Liver (tissue), 9 donors: Measurements from ENCODE around the gene ARAP1. TPM values are rescaled to one million over a fixed set of nuclear protein-coding genes. Genes with fewer than 3 reads are reported as not detected.

Source experiments
- DNase-seq: peaks from one replicate; pipeline ENCODE4 v3.0.0-alpha.2; 2017; ENCODE audit warnings: low spot score
- H3K27ac ChIP-seq, 2 donors: one replicate each; pipeline ENCODE4 v1.7.0; 2013; ENCODE audit warnings: inconsistent platforms in 2 of 2, low read length in 2 of 2, control low read depth in 1 of 2, low read depth in 1 of 2, mild to moderate bottlenecking in 1 of 2
- H3K27me3 ChIP-seq, 4 donors: one replicate each; pipeline versions ENCODE4 v1.6.1 to v1.7.0; 2013; ENCODE audit warnings: low read length in 3 of 4, inconsistent platforms in 1 of 4, mild to moderate bottlenecking in 1 of 4, moderate library complexity in 1 of 4; ENCODE audit not compliant: control insufficient read depth in 4 of 4, insufficient read depth in 4 of 4
- H3K36me3 ChIP-seq, 4 donors: one replicate each; pipeline versions ENCODE4 v1.6.1 to v1.7.0; 2013; ENCODE audit warnings: low read length in 3 of 4, mild to moderate bottlenecking in 3 of 4, low read depth in 1 of 4, moderate library complexity in 1 of 4; ENCODE audit not compliant: control insufficient read depth in 4 of 4, insufficient read depth in 3 of 4
- H3K4me1 ChIP-seq, 4 donors: one replicate each; pipeline versions ENCODE4 v1.6.1 to v1.7.0; 2013; ENCODE audit warnings: low read length in 3 of 4, mild to moderate bottlenecking in 3 of 4, moderate library complexity in 1 of 4; ENCODE audit not compliant: control insufficient read depth in 4 of 4, insufficient read depth in 4 of 4
- H3K4me3 ChIP-seq, 3 donors: one replicate each; pipeline versions ENCODE4 v1.6.1 to v1.7.0; 2013; ENCODE audit warnings: low read length in 3 of 3, control low read depth in 1 of 3, low read depth in 1 of 3, mild to moderate bottlenecking in 1 of 3
- H3K9ac ChIP-seq, 2 donors: one replicate each; pipeline ENCODE4 v1.7.0; 2013; ENCODE audit warnings: low read length in 2 of 2, mild to moderate bottlenecking in 2 of 2, moderate library complexity in 2 of 2, control low read depth in 1 of 2, low read depth in 1 of 2
- H3K9me3 ChIP-seq, 4 donors: one replicate each; pipeline versions ENCODE4 v1.6.1 to v1.7.0; 2013; ENCODE audit warnings: low read length in 3 of 4; ENCODE audit not compliant: control insufficient read depth in 4 of 4
- ATF3 ChIP-seq: IDR thresholded peaks from 2 replicates; pipeline ENCODE4 v1.6.1; 2016; ENCODE audit warnings: antibody characterized with exemption
- CTCF ChIP-seq: fragments of 150-350 bp; IDR thresholded peaks from 2 replicates; pipeline ENCODE4 v1.5.1; 2017; ENCODE audit warnings: improper control_type of control experiment, low read depth, low read length; ENCODE audit not compliant: missing input control
- EGR1 ChIP-seq, 2 donors: IDR thresholded peaks; 2 replicates each; pipeline ENCODE4 v1.6.1; 2016 to 2018; ENCODE audit warnings: antibody characterized with exemption in 2 of 2, low read depth in 2 of 2
- FOXA1 ChIP-seq: IDR thresholded peaks from 2 replicates; pipeline ENCODE4 v1.6.1; 2016; ENCODE audit warnings: antibody characterized with exemption
- FOXA2 ChIP-seq: IDR thresholded peaks from 2 replicates; pipeline ENCODE4 v1.6.1; 2016; ENCODE audit warnings: antibody characterized with exemption
- GABPA ChIP-seq, 2 donors: IDR thresholded peaks in 1 of 2; conservative IDR thresholded peaks in 1 of 2; 2 replicates each; pipeline ENCODE4 v1.6.1; 2016; ENCODE audit warnings: antibody characterized with exemption in 2 of 2, mild to moderate bottlenecking in 1 of 2, moderate library complexity in 1 of 2
- HNF4A ChIP-seq, 2 donors: conservative IDR thresholded peaks; 2 replicates each; pipeline ENCODE4 v1.6.1; 2016; ENCODE audit warnings: antibody characterized with exemption in 2 of 2, mild to moderate bottlenecking in 2 of 2
- HNF4G ChIP-seq: IDR thresholded peaks from 2 replicates; pipeline ENCODE4 v1.6.1; 2016; ENCODE audit warnings: antibody characterized with exemption
- JUND ChIP-seq, 2 donors: IDR thresholded peaks; 2 replicates each; pipeline ENCODE4 v1.6.1; 2016; ENCODE audit warnings: antibody characterized with exemption in 2 of 2
- NR2F2 ChIP-seq: IDR thresholded peaks from 2 replicates; pipeline ENCODE4 v1.6.1; 2016; ENCODE audit warnings: antibody characterized with exemption
- RAD21 ChIP-seq, 2 donors: IDR thresholded peaks; 2 replicates each; pipeline ENCODE4 v1.6.1; 2016; ENCODE audit warnings: antibody characterized with exemption in 2 of 2, mild to moderate bottlenecking in 2 of 2
- REST ChIP-seq: IDR thresholded peaks from 2 replicates; pipeline ENCODE4 v1.6.1; 2016; ENCODE audit warnings: antibody characterized with exemption, mild to moderate bottlenecking
- RXRA ChIP-seq, 2 donors: IDR thresholded peaks; 2 replicates each; pipeline ENCODE4 v1.6.1; 2017 to 2018; ENCODE audit warnings: antibody characterized with exemption in 2 of 2, mild to moderate bottlenecking in 1 of 2
- SP1 ChIP-seq: IDR thresholded peaks from 2 replicates; pipeline ENCODE4 v1.6.1; 2018; ENCODE audit warnings: antibody characterized with exemption, mild to moderate bottlenecking
- YY1 ChIP-seq: IDR thresholded peaks from 2 replicates; pipeline ENCODE4 v1.6.1; 2016; ENCODE audit warnings: antibody characterized with exemption, mild to moderate bottlenecking
- WGBS: extraction: QIAGEN DNeasy Blood & Tissue Kit; methylation state at CpG from one replicate; pipeline ENCODE4 v1.1.7; 2013; 5-methylcytosine and 5-hydroxymethylcytosine counted together
- polyA plus RNA-seq, 2 donors: library from polyadenylated mRNA; stranded (reverse) in 1 of 2; unstranded in 1 of 2; fragments of 200-250 nt in 1 of 2; fragments of >200 nt in 1 of 2; fragmentation: Nextera tagmentation in 1 of 2; extraction: Ambion mirVana in 1 of 2; gene quantifications; one replicate each; pipeline versions ENCODE4 v1.2.1 to v1.2.3, GENCODE V29; 2013 to 2015
- total RNA-seq, 2 donors: library from RNA; depleted of rRNA; stranded (reverse); fragments of >200 nt; gene quantifications; one replicate each; pipeline ENCODE4 v1.2.3, GENCODE V29; 2014
- TF ChIP-seq, protein P1 (sequence below): IDR thresholded peaks from 2 replicates; pipeline ENCODE4 v1.6.1; 2016; ENCODE audit warnings: antibody characterized with exemption
- TF ChIP-seq, protein P2 (sequence below): IDR thresholded peaks from 2 replicates; pipeline ENCODE4 v1.6.1; 2016; ENCODE audit warnings: antibody characterized with exemption
- donor health status: healthy.
- donor health status: healthy.
- donor health status: healthy.
- donor health status: healthy.
- donor health status: healthy.

ARAP1 gene
- total and polyA plus RNA-seq, 4 donors = 14.4 to 77.8 (median 43.5) TPM

GRCh38 chr11:72673284-72673942 lies 78.8 kb downstream of the ARAP1 start:
- H3K4me3 ChIP-seq = no peak overlapping the region
- DNase-seq = no peak
- TF ChIP-seq HNF4A (conservative IDR thresholded peaks at IDR 0.05) = no peak
- no peak for TF ChIP-seq EGR1 (IDR thresholded peaks at IDR 0.05; ENCODE audit: low read depth in 2 of 2)
- TF ChIP-seq, protein P1, sequence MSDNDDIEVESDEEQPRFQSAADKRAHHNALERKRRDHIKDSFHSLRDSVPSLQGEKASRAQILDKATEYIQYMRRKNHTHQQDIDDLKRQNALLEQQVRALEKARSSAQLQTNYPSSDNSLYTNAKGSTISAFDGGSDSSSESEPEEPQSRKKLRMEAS = no peak
- TF ChIP-seq HNF4G = no peak
- no peak for TF ChIP-seq GABPA (IDR thresholded peaks at IDR 0.05 in 1 of 2, conservative IDR thresholded peaks at IDR 0.05 in 1 of 2)
- no peak for TF ChIP-seq RAD21 (IDR thresholded peaks at IDR 0.05)
- TF ChIP-seq FOXA2 = no peak
- no peak for TF ChIP-seq FOXA1
- TF ChIP-seq REST = no peak
- TF ChIP-seq JUND (IDR thresholded peaks at IDR 0.05) = no peak
- H3K36me3 ChIP-seq = no peaks in the 10 kb centered on the region
- peaks cover 0 to 2% (median under 1%) of the 10 kb centered on the region in 4 donors for H3K4me1 ChIP-seq
- 28% methylated on average over 12 of the region's 12 CpGs for WGBS
- no peak overlapping the region for H3K9ac ChIP-seq
- H3K27me3 ChIP-seq = peaks cover 2 to 14% (median 4%) of the 10 kb centered on the region in 4 donors
- H3K27ac ChIP-seq = no peak overlapping the region
- H3K9me3 ChIP-seq = no peaks in the 10 kb centered on the region

DNA sequence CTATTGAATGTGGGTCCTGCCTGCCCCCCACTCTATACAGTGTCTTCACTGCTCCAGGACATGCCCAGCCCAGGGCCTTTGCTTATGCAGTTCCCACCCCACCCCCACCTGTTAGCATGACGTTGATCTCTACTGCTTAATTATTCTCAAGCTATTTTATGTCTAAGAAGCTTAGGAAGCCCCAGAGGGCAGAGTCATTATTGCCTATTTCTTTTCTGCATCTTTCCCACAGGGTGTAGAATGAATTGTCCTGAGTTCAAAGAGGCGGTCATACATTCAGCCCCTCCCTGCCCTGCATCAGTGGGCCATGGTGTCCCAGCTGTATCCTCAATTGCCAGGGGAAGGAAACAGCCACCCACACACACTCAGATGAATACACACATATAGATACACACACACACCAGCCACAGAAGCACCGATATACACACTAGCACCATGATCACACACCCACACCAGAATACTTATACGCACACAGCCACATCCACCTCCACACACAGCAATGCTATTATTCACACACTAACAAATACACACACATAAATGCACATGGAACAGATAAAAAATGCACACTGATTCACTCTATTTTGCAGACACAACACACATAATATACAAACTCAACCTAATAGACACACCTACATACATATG lies 79.5 kb downstream of the ARAP1 start:
- H3K4me1 ChIP-seq = no peaks in the 10 kb centered on the region
- H3K36me3 ChIP-seq = no peaks in the 10 kb centered on the region
- H3K27ac ChIP-seq = no peak overlapping the region
- 72% methylated on average over 4 of the region's 4 CpGs for WGBS
- TF ChIP-seq RAD21 (IDR thresholded peaks at IDR 0.05) (no peak), EGR1 (IDR thresholded peaks at IDR 0.05; ENCODE audit: low read depth in 2 of 2) (no peak), GABPA (IDR thresholded peaks at IDR 0.05 in 1 of 2, conservative IDR thresholded peaks at IDR 0.05 in 1 of 2) (no peak), REST (no peak), FOXA1 (no peak), HNF4G (no peak), SP1 (no peak), RXRA (IDR thresholded peaks at IDR 0.05) (no peak), ATF3 (no peak), CTCF (no peak), NR2F2 (no peak), YY1 (no peak)
- TF ChIP-seq, protein P2, sequence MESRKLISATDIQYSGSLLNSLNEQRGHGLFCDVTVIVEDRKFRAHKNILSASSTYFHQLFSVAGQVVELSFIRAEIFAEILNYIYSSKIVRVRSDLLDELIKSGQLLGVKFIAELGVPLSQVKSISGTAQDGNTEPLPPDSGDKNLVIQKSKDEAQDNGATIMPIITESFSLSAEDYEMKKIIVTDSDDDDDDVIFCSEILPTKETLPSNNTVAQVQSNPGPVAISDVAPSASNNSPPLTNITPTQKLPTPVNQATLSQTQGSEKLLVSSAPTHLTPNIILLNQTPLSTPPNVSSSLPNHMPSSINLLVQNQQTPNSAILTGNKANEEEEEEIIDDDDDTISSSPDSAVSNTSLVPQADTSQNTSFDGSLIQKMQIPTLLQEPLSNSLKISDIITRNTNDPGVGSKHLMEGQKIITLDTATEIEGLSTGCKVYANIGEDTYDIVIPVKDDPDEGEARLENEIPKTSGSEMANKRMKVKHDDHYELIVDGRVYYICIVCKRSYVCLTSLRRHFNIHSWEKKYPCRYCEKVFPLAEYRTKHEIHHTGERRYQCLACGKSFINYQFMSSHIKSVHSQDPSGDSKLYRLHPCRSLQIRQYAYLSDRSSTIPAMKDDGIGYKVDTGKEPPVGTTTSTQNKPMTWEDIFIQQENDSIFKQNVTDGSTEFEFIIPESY = no peak
- H3K27me3 ChIP-seq = peaks cover 0 to 14% (median 3%) of the 10 kb centered on the region in 4 donors
- no peak overlapping the region for H3K9ac ChIP-seq
- no peak overlapping the region for H3K4me3 ChIP-seq
- peaks cover 0 to 6% (median 0%) of the 10 kb centered on the region in 4 donors for H3K9me3 ChIP-seq
- DNase-seq = no peak
